ENCODE measurements around the gene NOC2L.

Gene NOC2L

DNA sequence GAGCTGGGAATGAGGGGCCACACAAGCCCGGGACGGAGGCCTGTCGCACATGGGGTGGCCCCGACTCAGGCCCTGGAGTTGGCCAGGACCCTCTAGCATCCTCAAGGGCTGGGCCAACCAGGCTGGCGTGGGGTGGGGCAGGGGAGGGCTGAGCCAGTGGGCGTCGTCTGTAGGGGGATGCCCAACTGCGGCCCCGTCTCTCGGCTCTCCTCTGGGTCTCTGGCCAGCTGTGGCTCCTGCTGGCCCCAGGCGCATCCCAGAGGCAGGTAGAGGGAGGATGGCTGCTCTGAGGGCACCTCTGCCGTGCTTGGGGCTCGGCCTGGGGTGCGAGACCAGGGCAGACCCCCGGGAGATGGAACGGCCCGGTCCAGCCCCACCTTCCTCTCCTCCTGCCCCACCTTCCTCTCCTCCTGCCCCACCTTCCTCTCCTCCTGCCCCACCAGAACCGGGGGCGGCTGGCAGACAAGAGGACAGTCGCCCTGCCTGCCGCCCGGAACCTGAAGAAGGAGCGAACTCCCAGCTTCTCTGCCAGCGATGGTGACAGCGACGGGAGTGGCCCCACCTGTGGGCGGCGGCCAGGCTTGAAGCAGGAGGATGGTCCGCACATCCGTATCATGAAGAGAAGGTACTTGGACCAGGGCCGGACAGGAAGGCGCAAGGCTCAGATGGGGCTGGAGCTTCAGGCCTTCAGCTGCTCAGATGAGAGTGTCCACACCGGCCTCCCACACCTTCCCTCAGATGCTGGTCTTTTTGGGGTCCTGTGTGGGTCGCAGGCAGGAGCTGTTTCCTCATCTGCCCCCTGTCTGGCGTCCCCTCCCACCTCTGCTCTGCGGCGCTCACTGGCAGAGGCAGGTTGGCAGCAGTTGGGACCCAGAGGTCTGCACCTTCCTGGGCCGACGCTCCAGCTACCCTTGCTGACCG is 29.1 kb downstream of the NOC2L start:
- no peak for DNase-seq (ENCODE audit: low read depth)

- no peak for DNase-seq (ENCODE audit: low read depth)
Observed at GRCh38 chr1:928825-929661, 30.0 kb downstream of the NOC2L start.

DNA sequence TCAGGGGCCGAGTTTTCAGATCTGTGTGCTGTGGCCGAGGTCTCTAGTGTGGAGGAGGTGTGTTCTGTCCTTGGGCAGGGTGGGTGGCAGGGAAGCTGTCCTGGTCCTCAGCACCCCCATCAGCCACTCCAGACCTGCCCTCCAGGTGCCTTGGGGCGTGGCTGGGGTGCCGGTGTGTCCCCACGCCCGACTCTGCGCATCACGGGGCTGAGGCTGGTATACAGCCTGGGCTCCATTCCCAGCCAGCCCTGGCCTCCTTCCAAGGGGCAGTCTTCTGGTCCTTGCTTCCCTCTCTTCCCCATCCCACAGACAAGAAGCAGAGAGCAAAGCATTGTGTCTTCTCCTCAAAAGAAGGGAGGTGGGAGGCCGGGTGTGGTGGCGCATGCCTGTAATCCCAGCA is 31.3 kb downstream of the NOC2L start:
- no peak for DNase-seq (ENCODE audit: low read depth)

GRCh38 chr1:927234-927633 is 31.8 kb downstream of the NOC2L start:
- no peak for DNase-seq (ENCODE audit: low read depth)

DNA sequence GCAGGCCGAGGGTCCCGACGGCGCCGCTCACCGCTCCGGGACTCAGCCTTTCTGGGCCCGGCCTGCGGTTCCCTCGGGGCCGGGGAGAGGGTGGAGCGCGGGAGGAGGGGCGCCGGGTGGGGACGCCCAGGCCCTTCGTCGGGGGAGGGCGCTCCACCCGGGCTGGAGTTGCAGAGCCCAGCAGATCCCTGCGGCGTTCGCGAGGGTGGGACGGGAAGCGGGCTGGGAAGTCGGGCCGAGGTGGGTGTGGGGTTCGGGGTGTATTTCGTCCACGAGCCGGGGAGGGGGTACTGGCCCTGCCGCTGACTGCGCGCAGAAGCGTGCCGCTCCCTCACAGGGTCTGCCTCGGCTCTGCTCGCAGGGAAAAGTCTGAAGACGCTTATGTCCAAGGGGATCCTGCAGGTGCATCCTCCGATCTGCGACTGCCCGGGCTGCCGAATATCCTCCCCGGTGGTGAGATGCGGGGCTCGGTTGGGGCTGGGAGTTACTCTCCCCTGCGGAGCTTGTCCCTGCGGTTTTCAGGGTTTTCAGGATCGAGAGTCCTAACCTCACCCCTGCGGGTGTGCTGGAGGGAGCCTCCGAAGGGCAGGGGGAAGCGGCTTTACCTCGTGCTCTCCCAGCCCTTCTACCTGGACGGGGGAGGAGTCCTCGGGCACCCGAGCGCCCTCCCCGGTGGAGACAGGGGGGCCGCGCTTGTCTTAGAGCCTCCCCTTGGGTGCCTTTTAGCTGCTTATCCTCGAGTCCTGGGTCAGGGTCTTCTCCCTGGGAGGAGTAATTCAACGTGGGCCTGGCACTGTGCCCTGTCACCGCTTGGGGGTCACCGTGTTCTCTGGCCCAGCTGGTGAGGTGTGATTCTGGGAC is 33.3 kb downstream of the NOC2L start:
- DNase-seq (ENCODE audit: low read depth) = no peak

DNA sequence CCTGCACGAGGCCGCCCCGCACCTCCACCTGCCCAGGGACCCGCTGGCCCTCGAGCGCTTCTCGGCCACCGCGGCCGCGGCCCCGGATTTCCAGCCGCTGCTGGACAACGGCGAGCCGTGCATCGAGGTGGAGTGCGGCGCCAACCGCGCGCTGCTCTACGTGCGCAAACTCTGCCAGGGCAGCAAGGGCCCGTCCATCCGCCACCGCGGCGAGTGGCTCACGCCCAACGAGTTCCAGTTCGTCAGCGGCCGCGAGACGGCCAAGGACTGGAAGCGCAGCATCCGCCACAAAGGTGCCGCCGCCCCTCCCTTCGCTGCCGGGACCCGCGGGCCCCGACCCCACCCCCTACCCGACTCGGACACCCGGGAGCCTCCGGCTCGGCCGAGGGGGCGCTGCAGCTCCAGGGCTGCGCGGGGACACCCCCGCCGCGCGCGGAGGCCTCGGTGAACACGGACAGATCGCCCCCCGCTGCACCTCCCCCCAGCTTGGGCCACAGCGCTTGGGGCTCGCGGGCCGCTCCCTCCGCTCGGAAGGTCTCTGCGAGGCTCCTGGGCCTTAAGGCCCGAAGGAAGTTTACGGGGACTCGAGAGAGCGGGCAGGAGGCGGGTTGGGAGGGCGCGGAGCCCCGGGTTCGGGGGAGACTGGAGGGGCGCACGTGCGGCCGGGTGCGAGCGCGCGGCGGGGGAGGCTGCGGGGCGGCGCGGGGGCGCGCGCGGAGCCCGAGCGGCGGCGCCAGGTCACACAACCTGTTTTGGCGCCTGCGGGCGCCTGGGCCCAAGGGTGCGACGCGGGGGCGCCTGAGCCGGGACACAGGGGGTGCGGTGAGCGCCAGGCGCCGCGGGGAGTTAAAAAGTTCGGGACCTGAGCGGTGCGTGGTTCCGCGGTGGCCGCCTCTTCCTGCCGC is 34.1 kb downstream of the NOC2L start:
- DNase-seq (ENCODE audit: low read depth) = no peak

GRCh38 chr1:923991-924655 is 34.9 kb downstream of the NOC2L start:
- no peak for DNase-seq (ENCODE audit: low read depth)

- peak; percentile 51 for DNase-seq (ENCODE audit: low read depth)
Observed at GRCh38 chr1:923131-923990, 35.7 kb downstream of the NOC2L start, which contains the start of gene SAMD11. SAMD11 (plus strand) TSS chr1:923923; CDS start chr1:924432, 509 bp downstream.

GRCh38 chr1:921011-921837 is 37.8 kb downstream of the NOC2L start:
- no peak for DNase-seq (ENCODE audit: low read depth)

- DNase-seq (ENCODE audit: low read depth) = no peak
Observed at GRCh38 chr1:920521-920920, 38.5 kb downstream of the NOC2L start.

GRCh38 chr1:920010-920409 is 39.0 kb downstream of the NOC2L start:
- no peak for DNase-seq (ENCODE audit: low read depth)

GRCh38 chr1:919271-919872 is 39.7 kb downstream of the NOC2L start:
- no peak for DNase-seq (ENCODE audit: low read depth)

GRCh38 chr1:918843-919242 is 40.2 kb downstream of the NOC2L start:
- no peak for DNase-seq (ENCODE audit: low read depth)

GRCh38 chr1:918353-918752 is 40.7 kb downstream of the NOC2L start:
- DNase-seq (ENCODE audit: low read depth) = no peak

DNA sequence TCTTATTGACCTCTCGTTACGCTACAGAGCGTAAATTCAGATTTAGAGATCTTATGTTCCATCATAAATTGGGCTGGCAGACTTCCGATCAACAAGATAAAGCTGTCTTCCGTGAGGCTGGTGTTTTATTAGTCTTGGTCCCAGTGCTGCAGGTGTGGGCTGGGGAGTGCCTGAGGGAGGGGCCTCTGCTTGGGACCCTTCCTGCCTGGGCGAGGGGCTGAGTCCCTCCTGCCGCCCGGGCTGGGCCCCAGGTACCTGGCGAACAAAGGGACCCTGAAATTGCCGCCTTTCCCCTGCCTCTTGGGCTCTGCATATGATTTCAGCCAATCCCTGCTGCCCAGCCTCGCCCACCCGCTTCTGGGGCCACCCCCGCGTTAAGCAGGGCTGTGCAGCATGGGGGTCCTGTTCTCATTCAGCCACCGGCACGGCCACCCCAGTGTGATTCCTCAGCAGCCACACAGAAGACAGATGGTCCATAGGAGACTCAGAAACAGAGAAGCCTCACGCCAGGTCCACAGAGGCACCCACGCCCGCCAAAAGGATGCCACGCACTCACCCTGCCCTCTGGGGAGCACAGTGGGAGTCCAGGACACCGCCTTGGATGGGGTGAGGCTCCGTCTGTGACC is 41.5 kb downstream of the NOC2L start:
- DNase-seq (ENCODE audit: low read depth) = no peak

DNA sequence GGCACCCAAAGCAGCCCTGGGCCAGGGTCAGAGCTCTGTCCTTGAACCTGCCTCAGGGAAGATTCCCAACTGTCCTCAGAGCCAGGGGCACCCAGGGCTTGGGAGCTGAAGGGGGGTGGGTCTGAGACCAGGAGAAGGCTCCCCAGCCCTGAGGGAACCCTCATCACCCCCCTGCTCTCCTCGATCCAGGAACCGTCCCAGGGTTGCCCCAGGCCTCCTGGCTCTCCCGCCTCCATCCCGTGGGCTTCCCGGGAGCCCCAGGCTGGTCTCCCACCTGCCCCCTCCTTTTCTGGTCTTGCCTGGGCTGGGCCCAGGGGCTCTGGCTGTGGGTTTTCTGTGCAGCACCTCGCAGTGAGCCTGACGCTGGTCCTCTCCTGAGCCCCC is 42.0 kb downstream of the NOC2L start:
- DNase-seq (ENCODE audit: low read depth) = no peak

- DNase-seq (ENCODE audit: low read depth) = no peak
Observed at GRCh38 chr1:916173-917075, 42.6 kb downstream of the NOC2L start.
